Psoas muscle (tissue), 8 donors: ENCODE measurements around the gene ITGB4. TPM values are rescaled to one million over a fixed set of nuclear protein-coding genes. Genes with fewer than 3 reads are reported as not detected.
A peak's percentile ranks its signal among the peaks of the same experiment; 100 is the strongest.

ENCODE experiments used
- ATAC-seq, 4 donors: fragments of 200-7000 bp; cut with Tn5 transposase; one replicate each; pipeline ENCODE4 v1.9.1; 2020; ENCODE audit warnings: moderate library complexity in 3 of 4, mild to moderate bottlenecking in 2 of 4
- DNase-seq, 2 donors: peaks; one replicate each; pipeline ENCODE4 v3.0.0-alpha.2; 2020
- H3K27ac ChIP-seq: fragments of 200-600 bp; one replicate; pipeline ENCODE4 v1.8.0; 2022
- H3K27me3 ChIP-seq, 3 donors: fragments of 200-600 bp in 1 of 3; one replicate each; pipeline versions ENCODE4 v1.6.1 to v1.8.0; 2013 to 2022; ENCODE audit warnings: low read length in 2 of 3, mild to moderate bottlenecking in 2 of 3, moderate library complexity in 1 of 3; ENCODE audit not compliant: insufficient read depth in 3 of 3
- H3K36me3 ChIP-seq, 2 donors: fragments of 200-600 bp in 1 of 2; one replicate each; pipeline versions ENCODE4 v1.6.1 to v1.8.0; 2013 to 2022; ENCODE audit warnings: low read depth in 1 of 2, mild to moderate bottlenecking in 1 of 2, moderate library complexity in 1 of 2; ENCODE audit not compliant: insufficient read depth in 1 of 2
- H3K4me1 ChIP-seq: fragments of 200-600 bp; one replicate; pipeline ENCODE4 v1.8.0; 2022
- H3K4me3 ChIP-seq: fragments of 200-600 bp; one replicate; pipeline ENCODE4 v1.8.0; 2022; ENCODE audit warnings: mild to moderate bottlenecking
- H3K9me3 ChIP-seq: fragments of 200-600 bp; one replicate; pipeline ENCODE4 v1.8.0; 2022
- CTCF ChIP-seq: fragments of 200-600 bp; IDR thresholded peaks from one replicate; pipeline ENCODE4 v1.8.0; 2022; ENCODE audit warnings: antibody characterized with exemption
- WGBS, 3 donors: extraction: QIAGEN DNeasy Blood & Tissue Kit; methylation state at CpG; one replicate each; pipeline versions ENCODE4 v1.1.6 to v1.1.7; 2013; 5-methylcytosine and 5-hydroxymethylcytosine counted together
- intact Hi-C, 2 donors: fragments of 100-400 bp; cut with DNase I; formaldehyde crosslinking; loops; one replicate each; pipeline versions ENCODE4 v1.11.0 to v1.14.2; 2022
- polyA plus RNA-seq, 3 donors: library from polyadenylated mRNA; stranded (reverse); fragments of 200-250 nt; gene quantifications; one replicate each; pipeline ENCODE4 v1.2.3, GENCODE V29; 2013
- total RNA-seq, 4 donors: library from RNA; stranded (reverse); fragmentation: NEBNext Ultra II Directional in 2 of 4; extraction: Animal tissue kit (Norgen Biotek cat#: 25700) in 2 of 4; gene quantifications; one replicate each; pipeline versions ENCODE4 v1.2.1 to v1.2.4, GENCODE V29; 2021 to 2023
- donor health status: healthy with polysubstance abuse.
- donor health status: DM: no; HTN: no; CAD: no; lungs with moderate emphysema.
- donor health status: Bipolar disorder and iron deficiency.
- donor health status: healthy.
- donor health status: DM: yes; HTN: yes; CAD: no.
- donor health status: DM: no; HTN: no; CAD: no.
- donor health status: DM: no; HTN: no; CAD: no.
- donor health status: DM: yes; HTN: yes; CAD: no.

Gene ITGB4
- total and polyA plus RNA-seq, 7 donors: 1.3 to 5.7 (median 2.1) TPM

- DNase-seq (no peak), ATAC-seq (no peak)
- Histone ChIP-seq H3K27ac (peak overlapping the region; percentile 85), H3K4me3 (peak overlapping the region; percentile 3), H3K27me3 (no peaks in the 10 kb centered on the region), H3K9me3 (no peaks in the 10 kb centered on the region), H3K4me1 (peaks cover 81% of the 10 kb centered on the region), H3K36me3 (peaks cover 2 to 46% of the 10 kb centered on the region in 2 donors)
- WGBS, 3 donors: 93 to 99% (median 97%) methylated on average over 3 of the region's 3 CpGs
- intact Hi-C loops: no loop called here
- TF ChIP-seq CTCF: no peak
Observed at GRCh38 chr17:75698659-75699058, 22.6 kb upstream of the ITGB4 start.

GRCh38 chr17:75701288-75701687 is 20.0 kb upstream of the ITGB4 start:
- no peak for TF ChIP-seq CTCF
- peaks cover 18 to 64% of the 10 kb centered on the region in 2 donors for H3K36me3 ChIP-seq
- peaks cover 56% of the 10 kb centered on the region for H3K4me1 ChIP-seq
- H3K27ac ChIP-seq: peak overlapping the region; percentile 85
- DNase-seq: no peak
- no peaks in the 10 kb centered on the region for H3K27me3 ChIP-seq
- H3K4me3 ChIP-seq: no peak overlapping the region
- 86 to 91% (median 89%) methylated on average over 10 of the region's 10 CpGs for WGBS, 3 donors
- no peak for ATAC-seq
- no peaks in the 10 kb centered on the region for H3K9me3 ChIP-seq
- intact Hi-C loops: no loop called here

GRCh38 chr17:75703191-75703590 is 18.1 kb upstream of the ITGB4 start:
- Histone ChIP-seq H3K9me3 (no peaks in the 10 kb centered on the region), H3K27ac (no peak overlapping the region), H3K27me3 (no peaks in the 10 kb centered on the region), H3K36me3 (peaks cover 18 to 82% of the 10 kb centered on the region in 2 donors), H3K4me1 (peaks cover 38% of the 10 kb centered on the region), H3K4me3 (no peak overlapping the region)
- ATAC-seq: no peak
- intact Hi-C loops: no loop called here
- WGBS, 3 donors: 90 to 96% (median 93%) methylated on average over 12 of the region's 12 CpGs
- DNase-seq: no peak
- TF ChIP-seq CTCF: no peak

GRCh38 chr17:75703591-75703990 is 17.7 kb upstream of the ITGB4 start:
- DNase-seq (no peak), ATAC-seq (no peak)
- intact Hi-C loops: no loop called here
- Histone ChIP-seq H3K9me3 (no peaks in the 10 kb centered on the region), H3K27ac (no peak overlapping the region), H3K4me1 (peaks cover 34% of the 10 kb centered on the region), H3K4me3 (no peak overlapping the region), H3K27me3 (no peaks in the 10 kb centered on the region), H3K36me3 (peaks cover 18 to 86% of the 10 kb centered on the region in 2 donors)
- no peak for TF ChIP-seq CTCF
- WGBS, 3 donors: 90 to 96% (median 92%) methylated on average over 9 of the region's 9 CpGs
